ENCODE data around the gene DHX15.
A peak's percentile ranks its signal among the peaks of the same experiment; 100 is the strongest.

Gene DHX15

GRCh38 chr4:24601121-24601520, 16.8 kb upstream of the DHX15 start:
- in situ Hi-C loops (cut with MboI; ENCODE audit: low sequenced_read_pairs): no loop called here
- no peak overlapping the region for H3K4me3 ChIP-seq
- H3K36me3 ChIP-seq (replicated peaks): no peaks in the 10 kb centered on the region
- no peak for DNase-seq (ENCODE audit: low spot score in 2 of 2)
- no peaks in the 10 kb centered on the region for H3K9me3 ChIP-seq
- no peaks in the 10 kb centered on the region for H3K27me3 ChIP-seq (ENCODE audit: low read depth)
- no peaks in the 10 kb centered on the region for H3K4me1 ChIP-seq

GRCh38 chr4:24599275-24599674, 14.9 kb upstream of the DHX15 start:
- H3K4me1 ChIP-seq: no peaks in the 10 kb centered on the region
- no peak overlapping the region for H3K4me3 ChIP-seq
- no peaks in the 10 kb centered on the region for H3K27me3 ChIP-seq (ENCODE audit: low read depth)
- in situ Hi-C loops (cut with MboI; ENCODE audit: low sequenced_read_pairs): no loop called here
- no peaks in the 10 kb centered on the region for H3K9me3 ChIP-seq
- H3K36me3 ChIP-seq (replicated peaks): no peaks in the 10 kb centered on the region
- DNase-seq (ENCODE audit: low spot score in 2 of 2): no peak

- H3K9me3 ChIP-seq: no peaks in the 10 kb centered on the region; the same call in 1 of the 2 replicates
- no peaks in the 10 kb centered on the region for H3K36me3 ChIP-seq (replicated peaks)
- no peaks in the 10 kb centered on the region for H3K27me3 ChIP-seq (ENCODE audit: low read depth)
- in situ Hi-C loops (cut with MboI; ENCODE audit: low sequenced_read_pairs): no loop called here
- no peak overlapping the region for H3K4me3 ChIP-seq
- no peak for DNase-seq (ENCODE audit: low spot score in 2 of 2)
- H3K4me1 ChIP-seq: no peaks in the 10 kb centered on the region
Observed at GRCh38 chr4:24598025-24598424, 13.7 kb upstream of the DHX15 start.

- Histone ChIP-seq H3K36me3 (replicated peaks) (no peaks in the 10 kb centered on the region), H3K9me3 (no peaks in the 10 kb centered on the region; the same call in 1 of the 2 replicates), H3K27me3 (ENCODE audit: low read depth) (no peaks in the 10 kb centered on the region; the same call in 1 of the 2 replicates), H3K4me3 (no peak overlapping the region), H3K4me1 (no peaks in the 10 kb centered on the region)
- in situ Hi-C loops (cut with MboI; ENCODE audit: low sequenced_read_pairs): no loop called here
- DNase-seq (ENCODE audit: low spot score in 2 of 2): no peak
Observed at GRCh38 chr4:24595659-24596058, 11.3 kb upstream of the DHX15 start.

- no peak for DNase-seq (ENCODE audit: low spot score in 2 of 2)
- in situ Hi-C loops (cut with MboI; ENCODE audit: low sequenced_read_pairs): no loop called here
- no peak overlapping the region for H3K4me3 ChIP-seq
Observed at GRCh38 chr4:24594887-24595286, 10.5 kb upstream of the DHX15 start.

DNA sequence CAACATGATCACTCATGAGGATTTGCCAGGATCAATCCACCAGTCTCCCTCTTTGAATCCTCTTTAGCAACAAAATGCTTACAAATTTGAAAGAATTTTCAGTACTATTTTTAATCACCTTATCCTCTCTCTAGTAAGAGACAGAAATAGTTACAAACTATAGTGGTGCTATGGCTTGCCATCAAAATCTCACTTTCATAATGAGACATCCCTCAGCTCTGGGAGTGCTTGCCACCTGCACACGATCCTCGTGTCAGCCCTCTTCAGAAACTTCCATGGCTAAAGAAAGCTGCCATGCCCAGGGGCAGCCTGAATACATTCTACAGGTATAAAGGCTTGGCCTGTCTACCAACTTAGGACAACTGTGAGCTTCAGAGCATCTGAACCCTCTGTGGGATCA, 5.1 kb upstream of the DHX15 start:
- peaks cover 3% of the 10 kb centered on the region; the same call in 1 of the 2 replicates for H3K4me1 ChIP-seq
- H3K4me3 ChIP-seq: no peak overlapping the region
- peaks cover 6% of the 10 kb centered on the region for H3K9me3 ChIP-seq
- H3K27me3 ChIP-seq (ENCODE audit: low read depth): no peaks in the 10 kb centered on the region; the same call in 1 of the 2 replicates
- in situ Hi-C loops (cut with MboI; ENCODE audit: low sequenced_read_pairs): no loop called here
- H3K36me3 ChIP-seq (replicated peaks): no peaks in the 10 kb centered on the region
- no peak for DNase-seq (ENCODE audit: low spot score in 2 of 2)

More at GRCh38 chr4:24594887-24595286, 10.5 kb upstream of the DHX15 start:
- H3K9me3 ChIP-seq: peaks cover 5% of the 10 kb centered on the region
- H3K36me3 ChIP-seq (replicated peaks): no peaks in the 10 kb centered on the region
- no peaks in the 10 kb centered on the region; the same call in 1 of the 2 replicates for H3K27me3 ChIP-seq (ENCODE audit: low read depth)
- H3K4me1 ChIP-seq: no peaks in the 10 kb centered on the region

DNA sequence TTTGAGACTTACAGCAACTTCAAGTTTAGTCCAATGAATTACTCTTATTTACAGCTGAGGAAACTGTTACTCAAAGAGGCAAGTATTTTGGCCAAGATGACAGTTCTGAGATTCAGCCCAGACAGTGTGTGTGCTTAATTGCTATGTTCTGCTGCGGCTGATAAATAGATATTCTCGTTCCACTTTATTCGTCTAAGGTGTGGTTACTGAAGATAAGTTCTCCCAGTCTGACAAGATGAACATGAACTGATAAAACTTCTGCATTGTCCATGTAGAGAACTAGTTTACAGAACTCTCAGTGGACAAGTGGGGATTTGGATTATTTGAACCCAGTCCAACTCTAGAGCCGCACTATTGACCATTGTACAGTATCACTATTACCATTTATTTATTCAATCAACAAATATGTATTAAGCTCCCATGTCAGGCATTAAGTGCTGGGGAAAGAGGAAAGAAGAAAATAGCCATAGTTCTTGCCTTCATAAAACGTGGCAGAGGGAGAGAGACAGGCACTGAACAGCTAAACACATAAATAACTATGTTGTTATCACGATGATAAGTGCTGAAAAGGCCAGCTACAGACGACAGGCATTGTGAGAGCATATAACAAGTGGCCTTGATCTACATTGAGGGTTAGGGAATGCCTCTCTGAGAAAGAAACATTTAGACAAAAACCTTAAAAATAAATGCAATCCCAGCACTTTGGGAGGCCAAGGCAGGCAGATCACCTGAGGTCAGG, 4.0 kb upstream of the DHX15 start:
- Histone ChIP-seq H3K36me3 (replicated peaks) (peaks cover 4% of the 10 kb centered on the region; the same call in 1 of the 2 replicates), H3K9me3 (peaks cover 6% of the 10 kb centered on the region), H3K27me3 (ENCODE audit: low read depth) (no peaks in the 10 kb centered on the region; the same call in 1 of the 2 replicates), H3K4me3 (no peak overlapping the region), H3K4me1 (peaks cover 3% of the 10 kb centered on the region; the same call in 1 of the 2 replicates)
- no peak for DNase-seq (ENCODE audit: low spot score in 2 of 2)
- in situ Hi-C loops (cut with MboI; ENCODE audit: low sequenced_read_pairs): no loop called here

DNA sequence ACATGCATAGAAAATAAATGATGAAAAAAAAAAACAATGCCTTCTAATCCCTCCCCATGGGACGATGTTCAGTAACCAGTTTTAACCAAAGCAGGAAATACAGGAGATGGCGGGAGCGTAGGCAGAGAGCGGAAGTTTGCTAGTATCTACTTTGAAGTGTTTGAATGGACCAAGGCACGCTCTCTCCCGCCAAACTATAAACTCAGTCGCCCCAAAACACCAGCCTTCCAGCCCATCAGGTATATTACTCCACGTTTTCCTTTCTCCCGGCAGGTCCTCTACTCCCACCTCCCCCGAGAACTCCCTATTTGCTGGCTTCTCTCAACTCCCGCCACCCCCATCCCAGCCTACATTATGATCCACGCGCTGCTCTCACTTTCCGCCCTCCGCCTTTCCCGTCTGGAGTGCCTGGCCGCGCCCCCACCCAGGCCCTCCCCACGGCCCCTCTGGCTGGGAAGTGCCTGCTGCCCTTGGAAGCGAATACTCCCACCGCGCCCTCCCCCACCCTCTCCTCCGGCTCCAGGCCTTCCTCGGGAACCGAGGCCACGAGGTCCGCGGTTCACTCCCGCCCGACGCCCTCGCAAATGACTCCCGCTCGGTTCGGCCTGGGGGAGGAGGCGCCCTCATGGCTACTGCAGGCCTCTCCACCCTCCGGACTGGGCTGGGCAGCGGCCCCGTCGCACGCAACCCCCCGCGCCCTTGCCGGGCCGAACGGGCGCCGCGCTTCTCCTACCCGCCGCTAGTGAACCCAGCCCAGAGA, 723 bp downstream of the DHX15 start:
- H3K27me3 ChIP-seq (ENCODE audit: low read depth): no peaks in the 10 kb centered on the region
- no peaks in the 10 kb centered on the region; the same call in 1 of the 2 replicates for H3K9me3 ChIP-seq
- peak; percentile 59 to 81 for DNase-seq (ENCODE audit: low spot score in 2 of 2)
- peaks cover 43% of the 10 kb centered on the region for H3K36me3 ChIP-seq (replicated peaks)
- in situ Hi-C loops (cut with MboI; ENCODE audit: low sequenced_read_pairs): loop anchor here (5.0 kb wide), 1 partner anchor 79 kb away; no protein-coding TSS in a partner anchor
- H3K4me1 ChIP-seq: peaks cover 12% of the 10 kb centered on the region
- peak overlapping the region; percentile 77 for H3K4me3 ChIP-seq

GRCh38 chr4:24582235-24582832, 2.0 kb downstream of the DHX15 start:
- DNase-seq (ENCODE audit: low spot score in 2 of 2): peak in 1 of 2 experiments; percentile 27
- in situ Hi-C loops (cut with MboI; ENCODE audit: low sequenced_read_pairs): loop anchor here (5.0 kb wide), 1 partner anchor 80 kb away; no protein-coding TSS in a partner anchor
- peaks cover 12% of the 10 kb centered on the region for H3K4me1 ChIP-seq
- H3K36me3 ChIP-seq (replicated peaks): peaks cover 46% of the 10 kb centered on the region
- H3K9me3 ChIP-seq: no peaks in the 10 kb centered on the region; the same call in 1 of the 2 replicates
- no peaks in the 10 kb centered on the region for H3K27me3 ChIP-seq (ENCODE audit: low read depth)
- peak overlapping the region; percentile 77 for H3K4me3 ChIP-seq

- Histone ChIP-seq H3K4me1 (peaks cover 9% of the 10 kb centered on the region), H3K36me3 (replicated peaks) (peaks cover 78% of the 10 kb centered on the region), H3K27me3 (ENCODE audit: low read depth) (no peaks in the 10 kb centered on the region), H3K9me3 (no peaks in the 10 kb centered on the region; the same call in 1 of the 2 replicates), H3K4me3 (no peak overlapping the region)
- in situ Hi-C loops (cut with MboI; ENCODE audit: low sequenced_read_pairs): no loop called here
- DNase-seq (ENCODE audit: low spot score in 2 of 2): no peak
Observed at GRCh38 chr4:24578364-24578763, 6.0 kb downstream of the DHX15 start.

GRCh38 chr4:24576276-24576675, 8.1 kb downstream of the DHX15 start:
- in situ Hi-C loops (cut with MboI; ENCODE audit: low sequenced_read_pairs): no loop called here
- Histone ChIP-seq H3K4me1 (peaks cover 3% of the 10 kb centered on the region; the same call in 1 of the 2 replicates), H3K36me3 (replicated peaks) (peaks cover 81% of the 10 kb centered on the region), H3K27me3 (ENCODE audit: low read depth) (no peaks in the 10 kb centered on the region), H3K4me3 (no peak overlapping the region), H3K9me3 (no peaks in the 10 kb centered on the region)
- DNase-seq (ENCODE audit: low spot score in 2 of 2): no peak

GRCh38 chr4:24574236-24574635, 10.1 kb downstream of the DHX15 start:
- Histone ChIP-seq H3K36me3 (replicated peaks) (peaks cover 82% of the 10 kb centered on the region), H3K4me3 (no peak overlapping the region), H3K27me3 (ENCODE audit: low read depth) (no peaks in the 10 kb centered on the region), H3K4me1 (peaks cover 6% of the 10 kb centered on the region; the same call in 1 of the 2 replicates), H3K9me3 (no peaks in the 10 kb centered on the region)
- DNase-seq (ENCODE audit: low spot score in 2 of 2): no peak
- in situ Hi-C loops (cut with MboI; ENCODE audit: low sequenced_read_pairs): no loop called here

DNA sequence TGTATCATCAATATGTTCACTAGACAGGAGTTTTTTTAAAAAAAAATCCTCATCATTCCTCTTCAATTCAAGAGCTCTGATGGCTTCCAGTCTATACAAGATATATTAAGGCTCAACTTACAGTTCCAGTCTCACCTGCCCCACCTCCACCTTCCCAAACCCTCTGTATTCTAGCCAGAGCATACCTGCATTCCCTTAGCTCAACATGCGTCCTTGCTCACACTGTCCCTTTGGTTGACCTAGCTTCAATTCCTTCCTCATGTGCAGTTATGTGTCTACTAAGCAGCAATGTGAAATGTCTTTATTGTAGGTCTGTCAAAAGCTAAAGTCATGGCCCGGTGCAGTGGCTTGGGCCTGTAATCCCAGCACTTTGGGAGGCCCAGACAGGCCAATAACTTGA, 10.8 kb downstream of the DHX15 start:
- DNase-seq (ENCODE audit: low spot score in 2 of 2): no peak
- in situ Hi-C loops (cut with MboI; ENCODE audit: low sequenced_read_pairs): no loop called here
- peaks cover 77% of the 10 kb centered on the region for H3K36me3 ChIP-seq (replicated peaks)
- no peaks in the 10 kb centered on the region for H3K9me3 ChIP-seq
- H3K4me1 ChIP-seq: peaks cover 6% of the 10 kb centered on the region; the same call in 1 of the 2 replicates
- H3K4me3 ChIP-seq: no peak overlapping the region
- no peaks in the 10 kb centered on the region for H3K27me3 ChIP-seq (ENCODE audit: low read depth)
